ENCODE results near the gene ZNF780B.
"Not testable (repeated sequence)": the region's sequence is repeated elsewhere in the genome, so short reads cannot be mapped to it uniquely, and the experiment has no call there.

The ZNF780B gene

GRCh38 chr19:40055832-40056504 lies at the start of gene ZNF780B:
Gene ZNF780B, minus strand, starts transcription at chr19:40056231. Its CDS starts 5,899 bp downstream, at chr19:40050332.
- DNase-seq = peak in 55 of 56 donors; percentile 1 to 89 (median 61)

GRCh38 chr19:40104754-40105153 lies 48.7 kb upstream of the ZNF780B start:
- no peak for DNase-seq

GRCh38 chr19:40103600-40103999 lies 47.6 kb upstream of the ZNF780B start:
- no peak for DNase-seq

GRCh38 chr19:40101813-40102212 lies 45.8 kb upstream of the ZNF780B start:
- DNase-seq = no peak

- DNase-seq = no peak
Measured at GRCh38 chr19:40093416-40093815, 37.4 kb upstream of the ZNF780B start.

DNA sequence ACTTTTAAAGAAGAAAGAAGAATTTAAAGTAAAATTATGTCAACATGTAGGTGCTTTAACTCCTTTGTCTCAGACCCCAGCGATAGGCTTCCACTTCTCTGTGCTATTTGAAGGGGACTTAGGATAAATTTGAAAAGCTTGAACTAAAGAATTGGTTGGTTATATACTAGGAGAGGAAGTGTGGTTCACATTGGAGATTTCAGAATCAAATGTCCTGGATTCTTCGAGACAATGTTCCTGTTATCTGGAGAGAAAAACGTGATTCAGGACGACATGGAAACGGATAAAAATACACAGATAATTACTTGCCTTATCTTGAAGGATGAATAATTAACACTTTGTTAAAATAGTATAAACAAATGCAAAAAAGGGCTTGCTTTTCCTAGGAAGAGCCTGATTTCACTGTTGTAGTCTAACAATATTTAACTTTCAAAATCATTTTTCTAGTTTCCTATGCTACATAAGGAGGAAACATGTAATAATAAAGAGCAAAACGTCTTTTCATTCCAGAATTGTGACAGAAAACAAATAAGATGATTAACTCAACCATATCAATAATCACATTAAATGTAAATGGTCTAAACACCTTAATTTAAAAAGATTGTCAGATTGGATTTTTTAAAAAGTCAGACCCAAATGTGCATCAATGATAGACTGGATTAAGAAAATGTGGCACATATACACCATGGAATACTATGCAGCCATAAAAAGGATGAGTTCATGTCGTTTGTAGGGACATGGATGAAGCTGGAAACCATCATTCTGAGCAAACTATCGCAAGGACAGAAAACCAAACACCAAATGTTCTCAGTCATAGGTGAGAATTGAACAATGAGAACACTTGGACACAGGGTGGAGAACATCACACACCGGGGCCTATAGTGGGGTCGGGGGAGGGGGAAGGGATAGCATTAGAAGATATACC lies 35.4 kb upstream of the ZNF780B start:
- no peak for DNase-seq

DNA sequence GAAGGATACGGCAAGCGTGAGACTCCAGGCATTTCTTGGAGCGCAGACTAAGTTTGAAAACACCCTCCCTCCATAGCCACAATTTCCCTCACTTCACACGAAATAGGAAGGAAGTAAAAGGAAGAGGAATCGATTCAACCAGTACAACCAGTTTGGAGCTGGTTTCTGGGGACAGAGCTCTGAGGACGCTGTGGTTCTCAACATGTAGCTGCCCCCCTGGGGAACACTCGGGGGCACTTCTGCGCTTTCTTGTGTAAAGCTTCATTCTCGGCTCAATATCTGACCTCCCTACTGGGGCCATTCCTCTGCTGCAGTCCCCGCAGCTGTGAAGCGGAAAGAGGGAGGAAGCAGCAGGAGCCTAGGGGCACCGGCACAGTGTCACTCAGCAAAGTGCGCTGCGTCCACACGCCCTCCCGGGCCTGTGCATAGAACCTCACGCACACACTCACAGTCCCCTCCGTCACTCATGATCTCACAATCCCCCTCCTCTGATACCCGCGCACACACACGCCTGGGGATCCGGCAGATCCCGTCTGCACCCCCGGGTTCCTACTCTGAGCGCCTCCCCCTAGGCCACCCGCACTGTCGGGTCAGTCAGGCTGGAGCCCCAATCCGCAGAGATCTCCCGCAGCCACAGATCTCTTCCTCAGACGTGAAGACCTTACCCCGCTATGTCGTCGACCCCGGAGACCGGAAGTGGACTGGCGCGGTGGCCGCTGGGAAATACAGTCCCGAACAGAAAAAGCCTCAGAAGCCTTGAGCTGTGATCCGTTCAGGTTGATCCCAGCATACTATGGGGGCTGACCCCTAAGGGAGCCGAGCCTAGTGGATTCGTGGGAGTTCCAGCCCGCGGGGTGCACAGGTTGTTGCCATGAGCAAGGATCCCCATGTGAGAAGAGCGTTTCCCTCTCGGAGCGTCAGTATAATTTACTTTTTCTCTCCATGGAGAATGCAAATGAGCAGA lies 34.5 kb upstream of the ZNF780B start, which contains the start of gene ZNF780A:
TSS of gene ZNF780A (minus strand) at position 703 of the 964 bp plus-strand sequence. CDS start 6,190 bp downstream, outside the sequence.
- peak in 55 of 56 donors; percentile 8 to 90 (median 74) for DNase-seq

DNA sequence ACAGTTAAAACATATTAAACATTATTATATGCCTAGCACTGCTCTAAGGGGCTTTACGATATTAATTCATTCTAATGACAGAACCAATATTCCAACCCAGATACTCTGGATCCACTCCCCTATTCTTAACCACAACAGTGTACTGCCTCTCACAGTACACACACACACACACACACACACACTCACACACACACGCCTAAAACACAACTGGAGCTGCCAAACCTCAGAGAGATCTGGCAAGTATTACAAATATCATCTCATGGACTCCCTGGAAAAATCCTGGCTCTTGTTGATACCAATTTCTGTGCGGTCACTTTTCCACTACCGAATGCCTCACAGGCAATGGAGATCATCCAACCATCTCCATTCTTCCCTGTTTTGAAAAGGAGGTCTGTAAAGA lies 33.4 kb upstream of the ZNF780B start:
- no peak for DNase-seq

DNA sequence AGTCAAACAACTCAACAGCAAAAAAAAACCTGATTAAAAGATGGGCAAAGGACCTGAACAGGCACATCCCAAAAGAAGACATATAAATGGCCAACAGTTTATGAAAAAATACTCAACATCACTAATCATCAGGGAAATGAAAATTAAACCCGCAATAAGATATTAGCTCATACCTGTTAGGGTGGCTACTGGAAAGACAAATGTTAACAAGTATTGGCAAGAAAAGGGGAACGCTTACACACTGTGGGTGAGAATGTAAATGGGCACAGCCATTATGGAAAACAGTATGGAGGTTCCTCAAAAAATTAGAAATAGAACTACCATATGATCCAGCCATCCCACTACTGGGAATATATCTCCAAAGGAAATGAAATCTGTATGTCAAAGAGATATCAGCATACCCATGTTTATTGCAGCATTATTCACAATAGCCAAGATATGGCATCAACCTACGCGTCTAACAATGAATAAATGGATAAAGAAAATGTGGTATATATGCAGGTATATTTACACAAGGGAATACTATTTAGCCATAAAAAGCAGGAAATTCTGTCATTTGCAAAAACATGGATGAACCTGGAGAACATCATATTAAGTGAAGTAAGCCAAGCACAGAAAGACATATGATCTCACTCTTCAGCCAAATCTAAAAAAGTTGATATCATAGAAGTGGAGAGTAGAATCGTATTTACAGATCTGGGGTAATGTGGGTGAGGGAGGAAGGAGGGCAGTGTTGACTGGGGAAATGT lies 32.4 kb upstream of the ZNF780B start:
- no peak for DNase-seq

DNA sequence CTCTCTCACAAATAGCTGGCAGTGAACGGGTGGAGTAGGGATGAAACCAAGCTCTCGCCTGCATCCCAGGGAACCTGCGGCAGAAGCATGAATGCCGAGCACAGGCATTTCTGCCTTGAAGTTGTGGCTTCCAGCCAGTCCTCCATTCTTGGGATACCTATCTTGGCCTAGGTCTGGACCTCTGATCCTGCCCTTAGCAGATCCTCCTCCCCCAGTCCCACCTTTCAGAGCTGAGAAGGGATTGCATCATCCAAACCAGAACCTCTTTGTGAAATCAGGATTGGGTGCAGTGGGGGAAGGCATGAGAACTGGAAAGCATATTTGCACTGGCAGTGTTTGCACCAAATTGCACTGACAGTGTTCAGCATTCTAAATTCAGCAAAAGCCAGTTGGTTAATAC lies 28.9 kb upstream of the ZNF780B start:
- no peak for DNase-seq

- no peak for DNase-seq
Measured at GRCh38 chr19:40081411-40081810, 25.4 kb upstream of the ZNF780B start.

DNA sequence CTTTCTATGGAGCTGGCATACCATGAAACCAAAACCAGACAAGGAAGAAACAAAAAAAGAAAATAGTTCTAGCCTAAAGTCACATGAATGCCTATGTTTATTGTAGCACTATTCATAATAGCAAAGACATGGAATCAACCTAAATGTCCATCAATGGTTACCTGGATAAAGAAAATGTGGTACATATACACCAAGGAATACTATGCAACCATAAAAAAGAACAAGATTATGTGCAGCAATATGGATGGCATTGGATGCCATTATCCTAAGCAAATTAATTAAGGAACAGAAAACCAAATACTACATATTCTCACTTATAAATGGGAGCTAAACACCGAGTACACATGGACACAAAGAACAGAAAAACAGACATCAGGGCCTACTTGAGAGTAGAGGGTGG lies 24.3 kb upstream of the ZNF780B start:
- no peak for DNase-seq

DNA sequence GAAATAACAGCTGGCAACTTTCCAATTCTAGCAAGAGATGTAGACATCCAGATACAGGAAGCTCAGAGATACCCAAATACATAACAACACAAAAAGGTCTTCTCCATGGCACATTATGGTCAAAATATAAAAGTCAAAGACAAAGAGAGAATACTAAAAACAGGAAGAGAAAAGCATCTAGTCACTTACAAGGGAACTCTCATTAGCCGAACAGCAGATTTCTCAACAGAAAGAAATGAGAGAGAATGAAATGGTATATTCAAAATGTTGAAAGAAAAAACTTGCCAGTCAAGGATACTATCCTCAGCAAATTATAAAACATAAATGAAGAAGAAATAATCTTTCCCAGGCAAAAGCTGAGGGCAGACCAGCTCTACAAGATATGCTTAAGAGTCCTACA lies 22.3 kb upstream of the ZNF780B start:
- DNase-seq = no peak

GRCh38 chr19:40070058-40070457 lies 14.0 kb upstream of the ZNF780B start:
- no peak for DNase-seq

DNA sequence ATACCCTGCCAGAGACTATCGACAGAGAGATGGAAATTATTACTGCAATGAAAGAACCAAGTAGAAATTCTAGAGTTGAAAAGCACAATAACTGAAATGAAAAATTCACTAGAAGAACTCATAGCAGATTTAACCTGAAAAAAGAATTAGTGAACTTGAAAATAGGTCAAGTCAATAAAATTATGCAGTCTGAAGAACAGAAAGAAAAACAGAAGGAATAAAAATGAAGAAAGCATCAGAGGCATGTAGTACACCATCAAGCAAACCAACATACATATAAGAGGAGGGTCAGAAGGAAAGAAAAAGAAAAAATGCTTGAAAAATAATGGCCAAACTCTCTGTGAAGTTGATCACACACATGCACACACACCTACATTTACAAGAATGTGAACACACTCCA lies 3.6 kb upstream of the ZNF780B start:
- no peak for DNase-seq

- no peak for DNase-seq
Measured at GRCh38 chr19:40057166-40057565, 1.1 kb upstream of the ZNF780B start.

DNA sequence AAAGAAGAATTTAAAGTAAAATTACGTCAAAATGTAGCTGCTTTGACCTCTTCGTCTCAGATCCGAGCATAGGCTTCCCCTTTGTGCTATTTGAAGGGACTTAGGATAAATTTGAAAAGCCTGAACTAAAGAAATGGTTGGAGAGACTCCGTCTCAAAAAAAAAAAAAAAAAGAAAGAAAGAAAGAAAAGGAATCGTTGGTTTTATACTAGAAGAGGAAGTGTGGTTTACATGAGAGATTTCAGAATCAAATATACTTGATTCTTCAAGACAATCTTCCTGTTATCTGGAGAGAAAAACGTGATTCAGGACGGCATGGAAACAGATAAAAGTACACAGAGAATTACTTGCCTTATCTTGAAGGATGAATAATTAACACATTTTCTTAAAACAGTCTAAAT lies 474 bp upstream of the ZNF780B start:
- DNase-seq = no peak

DNA sequence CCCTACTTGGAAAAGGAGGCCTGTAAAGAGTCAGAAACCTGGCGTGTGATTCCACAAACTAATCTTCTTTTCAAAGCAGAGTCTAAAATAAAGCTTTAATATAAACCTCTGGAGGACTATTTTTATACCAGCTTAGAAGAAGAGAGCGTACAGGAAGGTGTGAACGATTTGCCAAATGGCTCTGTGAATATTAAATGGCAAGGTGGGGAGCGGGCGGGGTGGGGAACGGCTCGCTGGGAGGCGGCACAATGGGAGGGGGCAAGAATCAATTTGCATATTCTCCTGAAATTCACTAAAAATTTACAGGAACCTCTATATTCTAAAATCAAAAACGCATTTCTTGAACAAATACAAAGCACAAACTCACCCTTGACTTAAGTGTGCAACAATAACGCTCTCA lies 982 bp downstream of the ZNF780B start:
- DNase-seq = peak in 3 of 56 donors; percentile 0 to 8 (median 1)

DNA sequence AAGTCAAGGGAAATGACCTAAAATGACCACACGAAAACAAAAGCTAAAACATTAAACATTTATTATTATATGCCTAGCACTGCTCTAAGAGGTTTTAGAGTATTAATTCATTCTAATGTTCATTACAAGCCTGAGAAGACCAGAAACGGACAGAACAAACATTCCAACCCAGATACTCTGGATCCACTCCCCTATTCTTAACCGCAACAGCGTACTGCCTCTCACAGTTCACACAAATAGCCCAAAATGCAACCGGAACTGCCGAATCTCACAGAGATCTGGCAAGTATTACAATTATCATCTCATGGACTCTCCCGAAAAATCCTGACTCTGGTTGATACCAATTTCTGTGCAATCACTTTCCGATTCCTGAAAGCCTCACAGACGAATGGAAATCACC lies 1.4 kb downstream of the ZNF780B start:
- DNase-seq = no peak

DNA sequence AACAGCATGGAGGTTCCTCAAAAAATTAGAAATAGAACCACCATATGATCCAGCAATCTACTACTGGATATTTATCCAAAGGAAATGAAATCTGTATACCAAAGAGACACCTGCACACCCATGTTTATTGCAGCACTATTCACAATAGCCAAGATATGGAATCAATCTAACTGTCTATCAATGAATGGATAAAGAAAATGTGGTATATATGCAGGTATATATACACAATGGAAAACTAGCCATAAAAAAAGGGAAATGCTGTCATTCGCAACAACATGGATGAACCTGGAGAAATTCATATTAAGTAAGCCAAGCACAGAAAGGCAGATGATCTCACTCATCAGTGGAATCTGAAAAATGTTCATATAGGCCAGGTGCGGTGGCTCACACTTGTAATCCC lies 2.5 kb downstream of the ZNF780B start:
- no peak for DNase-seq

DNA sequence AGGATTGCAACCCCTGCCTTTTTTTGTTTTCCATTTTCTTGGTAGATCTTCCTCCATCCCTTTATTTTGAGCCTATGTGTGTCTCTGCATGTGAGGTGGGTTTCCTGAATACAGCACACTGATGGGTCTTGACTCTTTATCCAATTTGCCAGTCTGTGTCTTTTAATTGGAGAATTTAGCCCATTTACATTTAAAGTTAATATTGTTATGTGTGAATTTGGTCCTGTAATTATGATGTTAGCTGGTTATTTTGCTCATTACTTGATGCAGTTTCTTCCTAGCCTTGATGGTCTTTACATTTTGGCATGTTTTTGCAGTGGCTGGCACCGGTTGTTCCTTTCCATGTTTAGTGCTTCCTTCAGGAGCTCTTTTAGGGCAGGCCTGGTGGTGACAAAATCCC lies 14.3 kb downstream of the ZNF780B start:
- not testable (repeated sequence) for DNase-seq
